ENCODE data around the gene SMAD7.
A peak's percentile ranks its signal among the peaks of the same experiment; 100 is the strongest.

Gene SMAD7

GRCh38 chr18:48943736-48944527 lies 6.8 kb downstream of the SMAD7 start:
- TF ChIP-seq CTCF (conservative IDR thresholded peaks at IDR 0.05; ENCODE audit: low read depth, low read length) = no peak
- no peak overlapping the region for H3K4me3 ChIP-seq (ENCODE audit: low read depth, low read length)

GRCh38 chr18:48943333-48943732 lies 7.4 kb downstream of the SMAD7 start:
- H3K4me3 ChIP-seq (ENCODE audit: low read depth, low read length) = no peak overlapping the region
- no peak for DNase-seq (ENCODE audit: low read depth)
- TF ChIP-seq CTCF (conservative IDR thresholded peaks at IDR 0.05; ENCODE audit: low read depth, low read length) = no peak

More at GRCh38 chr18:48943736-48944527, 6.8 kb downstream of the SMAD7 start:
- no peak for DNase-seq (ENCODE audit: low read depth)

- TF ChIP-seq CTCF (conservative IDR thresholded peaks at IDR 0.05; ENCODE audit: low read depth, low read length) = no peak
- DNase-seq (ENCODE audit: low read depth) = peak; percentile 95
- H3K4me3 ChIP-seq (ENCODE audit: low read depth, low read length) = no peak overlapping the region
Observed at GRCh38 chr18:48942554-48943261, 8.1 kb downstream of the SMAD7 start.

- H3K4me3 ChIP-seq (ENCODE audit: low read depth, low read length) = no peak overlapping the region
- DNase-seq (ENCODE audit: low read depth) = no peak
Observed at GRCh38 chr18:48942086-48942485, 8.7 kb downstream of the SMAD7 start.

GRCh38 chr18:48941672-48942071 lies 9.1 kb downstream of the SMAD7 start:
- no peak overlapping the region for H3K4me3 ChIP-seq (ENCODE audit: low read depth, low read length)
- no peak for DNase-seq (ENCODE audit: low read depth)
- no peak for TF ChIP-seq CTCF (conservative IDR thresholded peaks at IDR 0.05; ENCODE audit: low read depth, low read length)

More at GRCh38 chr18:48942086-48942485, 8.7 kb downstream of the SMAD7 start:
- TF ChIP-seq CTCF (conservative IDR thresholded peaks at IDR 0.05; ENCODE audit: low read depth, low read length) = no peak

- H3K4me3 ChIP-seq (ENCODE audit: low read depth, low read length) = no peak overlapping the region
- no peak for DNase-seq (ENCODE audit: low read depth)
- no peak for TF ChIP-seq CTCF (conservative IDR thresholded peaks at IDR 0.05; ENCODE audit: low read depth, low read length)
Observed at GRCh38 chr18:48940854-48941611, 9.7 kb downstream of the SMAD7 start.
